Measurements from ENCODE around the gene AHR. TPM values are rescaled to one million over a fixed set of nuclear protein-coding genes. Genes with fewer than 3 reads are reported as not detected.

AHR gene
- polyA plus RNA-seq, 3 donors: 3.5 to 25.1 (median 15.9) TPM

DNA sequence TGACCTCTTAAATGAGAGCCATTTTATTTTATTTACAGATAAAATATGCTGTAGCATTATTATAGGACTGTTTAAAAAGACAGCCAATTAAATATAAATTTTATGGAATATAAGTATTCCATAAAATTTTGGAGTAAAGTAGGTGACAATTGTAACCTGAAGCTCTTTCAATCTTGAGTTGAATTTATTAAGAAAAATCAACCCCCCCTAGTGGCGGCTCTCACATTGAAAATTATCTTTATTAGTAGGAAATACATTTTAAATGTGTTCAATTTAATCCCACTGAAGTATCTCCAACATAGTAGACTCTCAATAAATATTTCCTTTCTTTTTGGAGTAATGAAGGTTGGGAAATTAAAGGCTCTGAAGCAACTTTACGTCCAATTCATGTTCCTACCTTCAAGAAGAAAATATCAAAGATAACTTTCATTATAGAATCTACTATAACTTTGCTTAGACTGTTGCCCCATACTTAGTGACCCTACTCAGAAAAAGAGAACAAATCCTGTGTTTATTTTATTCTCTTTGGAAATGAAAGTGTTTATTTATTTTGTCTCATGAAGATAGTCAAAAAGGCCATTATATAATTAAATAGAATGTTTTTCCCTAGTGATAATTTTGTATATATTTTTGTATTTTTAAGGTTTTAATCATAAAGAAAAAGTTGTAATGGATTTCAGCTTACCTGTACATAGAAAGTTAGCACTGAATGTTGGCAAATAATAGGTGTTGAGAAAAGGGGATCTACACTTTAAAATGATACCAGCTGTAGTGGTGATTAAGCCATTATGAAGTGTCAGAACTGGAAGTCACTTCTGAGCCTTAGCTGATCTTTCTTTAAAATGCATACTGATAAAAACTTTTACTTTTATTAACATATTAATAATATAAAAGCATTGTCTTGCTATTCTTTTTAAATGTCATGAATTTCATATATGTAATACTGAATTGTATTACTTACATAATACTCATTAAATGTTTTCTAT lies 3.3 kb downstream of the AHR start:
- 4 to 24% (median 11%) methylated on average over 2 of the region's 2 CpGs for WGBS, 3 donors
- no peak overlapping the region for H3K27ac ChIP-seq (ENCODE audit: low read depth, low read length)

DNA sequence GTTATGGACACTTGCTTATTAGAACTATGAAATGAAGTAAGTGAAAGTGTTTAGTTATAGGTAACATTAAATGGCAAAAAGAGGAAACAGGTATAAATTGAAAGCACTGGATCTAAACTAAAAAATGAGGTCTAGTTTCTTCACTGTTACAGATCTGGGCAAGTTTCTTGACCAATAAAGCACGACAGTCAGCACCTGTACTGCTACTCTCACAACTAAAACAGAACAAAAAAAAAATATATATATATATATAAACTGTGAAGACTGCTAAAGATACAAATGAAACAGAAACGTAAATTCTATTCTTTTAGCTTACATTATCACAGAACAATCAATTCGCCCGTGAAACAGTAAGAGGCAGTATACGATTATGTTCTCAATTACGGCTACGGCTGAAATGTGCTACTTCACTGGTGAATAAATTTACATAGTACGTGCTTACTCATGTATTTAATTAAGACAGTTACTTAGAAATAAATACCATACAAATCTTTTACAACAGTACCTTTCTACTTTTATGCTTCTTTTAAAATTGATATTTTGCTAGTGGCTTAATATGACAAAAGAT lies 4.2 kb downstream of the AHR start:
- no peak overlapping the region for H3K27ac ChIP-seq (ENCODE audit: low read depth, low read length)
- 15 to 72% (median 21%) methylated on average over 8 of the region's 8 CpGs for WGBS, 3 donors

DNA sequence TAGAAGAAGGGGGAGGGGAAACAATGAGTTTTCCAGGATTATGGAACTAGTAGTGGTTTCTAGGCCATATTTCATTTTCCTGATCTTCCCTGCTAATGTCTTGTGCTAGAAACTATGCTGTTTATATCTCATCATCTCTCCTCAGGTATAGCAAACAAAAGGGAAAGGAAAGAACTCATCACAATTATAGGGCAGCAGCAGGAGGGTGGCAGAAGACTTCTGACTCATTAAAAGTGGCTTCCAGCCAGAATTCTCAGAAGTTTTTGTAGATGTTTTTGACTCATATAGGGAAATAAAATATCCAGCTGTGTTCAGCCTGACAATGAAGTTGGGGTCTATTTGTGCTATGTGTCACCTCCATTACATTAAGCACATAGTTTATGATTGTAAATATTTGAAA lies 6.5 kb downstream of the AHR start:
- no peak overlapping the region for H3K27ac ChIP-seq (ENCODE audit: low read depth, low read length)

DNA sequence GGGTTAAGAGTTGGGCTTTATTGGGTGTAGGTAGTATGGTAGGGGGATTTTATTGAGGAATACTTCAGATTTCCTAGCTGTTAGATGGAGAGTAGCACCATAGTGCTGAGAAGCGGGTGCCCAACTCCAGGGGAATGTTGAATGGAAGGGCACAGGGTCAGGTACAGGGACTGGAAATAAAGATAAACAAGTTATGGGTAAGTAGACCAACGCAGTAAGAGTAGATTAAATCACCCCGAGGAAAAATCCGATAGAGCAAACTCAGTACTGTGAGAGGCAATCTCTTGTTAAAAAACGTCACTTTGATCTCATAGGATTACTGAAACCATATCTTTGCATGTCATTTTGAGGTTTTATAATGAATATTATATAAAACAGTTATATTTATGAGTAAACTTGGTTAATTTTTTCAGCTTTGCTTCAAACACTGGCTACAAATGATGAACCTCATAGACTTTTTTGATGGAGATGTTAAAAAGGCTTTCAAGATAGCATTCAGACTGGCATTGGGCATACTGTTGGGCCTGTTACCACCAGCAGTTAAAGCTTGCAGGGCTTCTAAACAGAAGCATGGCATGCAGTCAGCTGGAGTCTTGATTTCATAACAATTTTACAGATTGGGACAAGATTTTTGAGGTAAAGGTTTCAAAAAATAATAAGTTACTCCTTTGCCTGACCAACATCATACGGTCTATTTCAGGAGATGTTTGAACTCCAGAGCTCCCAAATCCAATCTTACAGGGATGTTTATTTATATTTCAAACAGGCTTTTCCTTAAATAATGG lies 7.1 kb downstream of the AHR start:
- WGBS, 3 donors: 68 to 82% (median 78%) methylated on average over 6 of the region's 6 CpGs
- no peak overlapping the region for H3K27ac ChIP-seq (ENCODE audit: low read depth, low read length)

DNA sequence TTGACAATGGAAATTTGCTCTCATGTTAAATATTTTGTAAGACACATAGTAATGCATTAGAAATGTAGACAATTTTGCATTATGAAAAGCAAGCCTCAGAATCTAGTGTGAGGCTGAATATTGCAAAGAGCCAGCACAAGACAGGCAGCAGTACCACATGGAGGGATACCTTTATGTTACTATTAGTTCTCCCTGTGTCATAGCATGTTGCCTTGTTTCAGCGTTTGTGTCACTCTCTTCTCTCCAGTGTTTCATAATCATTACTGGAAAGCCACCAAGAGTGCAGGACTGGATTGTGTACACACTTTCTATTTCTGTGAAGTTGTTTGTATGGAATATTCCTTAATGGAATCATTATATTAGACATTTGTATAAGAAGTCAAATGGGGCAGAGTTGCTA lies 8.5 kb downstream of the AHR start:
- no peak overlapping the region for H3K27ac ChIP-seq (ENCODE audit: low read depth, low read length)
- 3 to 13% (median 6%) methylated on average over 1 of the region's 1 CpG for WGBS, 3 donors

DNA sequence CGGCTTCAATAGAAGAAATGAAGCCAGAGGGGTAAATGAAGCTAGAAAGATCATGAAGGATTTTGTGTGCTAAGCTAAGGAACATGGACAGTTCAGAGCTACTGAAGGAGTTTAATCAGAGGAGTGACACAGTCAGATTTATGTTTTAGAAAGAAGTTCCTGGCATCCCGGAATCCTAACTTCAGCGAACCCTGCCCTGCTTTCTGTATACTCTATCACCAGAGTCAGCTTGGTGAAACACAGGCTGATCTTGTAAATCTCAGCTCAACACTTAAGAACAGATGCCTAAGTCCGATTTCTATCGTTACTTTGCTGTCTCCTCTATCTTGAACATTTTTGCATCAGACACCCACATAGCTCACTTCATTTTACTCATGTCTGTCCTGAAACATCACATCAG lies 9.1 kb downstream of the AHR start:
- WGBS, 3 donors: 50 to 73% (median 55%) methylated on average over 5 of the region's 5 CpGs
- no peak overlapping the region for H3K27ac ChIP-seq (ENCODE audit: low read depth, low read length)

DNA sequence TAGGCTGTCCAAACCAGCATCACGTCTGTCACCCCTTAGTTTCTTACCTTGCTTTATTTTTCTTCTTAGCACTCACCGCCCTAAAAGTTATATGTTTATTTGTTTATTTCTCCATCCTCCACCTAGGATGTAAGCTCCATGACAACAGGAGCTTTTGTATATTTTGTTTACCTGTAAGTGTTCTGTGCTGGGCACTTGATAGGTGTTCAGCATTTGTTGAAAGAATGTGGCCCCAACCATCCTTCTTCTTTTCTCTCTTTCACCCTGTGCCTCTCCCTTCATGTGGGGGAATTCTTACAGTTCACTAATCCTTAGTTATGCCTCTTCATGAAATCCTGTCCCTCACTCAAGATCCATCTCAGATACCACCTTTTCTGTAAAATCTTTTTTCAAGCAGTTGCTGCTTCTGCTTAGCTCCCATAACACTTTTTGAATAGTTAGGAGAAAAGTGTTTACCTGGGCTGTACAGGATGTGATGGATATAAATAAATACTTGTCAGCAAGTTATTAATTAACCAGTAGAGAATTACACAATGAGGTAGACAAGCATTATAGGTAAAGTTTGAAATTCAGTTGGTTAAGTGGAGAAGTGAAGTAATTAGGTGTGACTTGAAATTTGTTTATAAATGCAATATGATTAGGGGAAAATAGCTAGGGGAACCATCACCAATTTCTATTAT lies 9.7 kb downstream of the AHR start:
- no peak overlapping the region for H3K27ac ChIP-seq (ENCODE audit: low read depth, low read length)
- 68 to 77% (median 71%) methylated on average over 2 of the region's 2 CpGs for WGBS, 3 donors

DNA sequence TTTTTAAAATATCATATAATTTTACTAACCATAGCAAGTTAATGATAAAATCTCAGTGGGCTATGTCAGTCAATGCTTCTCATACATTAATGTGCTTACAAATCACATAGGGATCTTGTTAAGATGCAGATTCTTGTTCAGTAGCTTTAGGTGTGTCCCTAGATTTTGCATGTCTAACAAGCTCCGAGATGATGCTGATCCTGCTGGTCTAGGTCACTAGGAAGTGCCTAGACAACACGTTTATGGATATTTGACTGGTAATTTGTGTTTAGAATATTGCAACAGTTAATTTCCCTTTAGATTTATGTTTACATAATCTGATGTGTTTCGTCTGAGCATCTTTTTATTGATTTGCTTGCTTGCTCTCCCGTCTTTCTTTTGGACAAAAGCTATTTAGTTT lies 12.7 kb downstream of the AHR start:
- WGBS, 3 donors: 86 to 90% (median 89%) methylated on average over 4 of the region's 4 CpGs
- no peak overlapping the region for H3K27ac ChIP-seq (ENCODE audit: low read depth, low read length)

DNA sequence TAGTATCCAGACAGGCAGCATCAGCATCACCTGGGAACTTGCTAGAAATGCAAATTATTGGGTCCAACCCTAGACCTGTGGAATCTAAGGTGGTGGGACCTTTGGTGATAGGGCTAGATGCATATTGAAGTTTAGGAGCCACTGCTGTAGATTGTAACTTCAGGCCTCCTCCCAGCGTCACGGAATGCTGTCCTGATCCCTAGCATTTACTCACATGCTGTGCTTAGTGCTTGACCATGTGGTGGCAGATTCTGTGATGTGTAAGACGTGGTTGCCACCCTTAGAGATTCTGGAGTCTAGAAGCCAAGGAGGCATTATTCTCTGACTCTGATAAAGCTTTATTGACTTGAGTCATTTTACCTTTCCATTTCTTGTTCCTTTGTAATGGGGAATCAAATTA lies 13.5 kb downstream of the AHR start:
- 84 to 90% (median 84%) methylated on average over 3 of the region's 3 CpGs for WGBS, 3 donors
- no peak overlapping the region for H3K27ac ChIP-seq (ENCODE audit: low read depth, low read length)

DNA sequence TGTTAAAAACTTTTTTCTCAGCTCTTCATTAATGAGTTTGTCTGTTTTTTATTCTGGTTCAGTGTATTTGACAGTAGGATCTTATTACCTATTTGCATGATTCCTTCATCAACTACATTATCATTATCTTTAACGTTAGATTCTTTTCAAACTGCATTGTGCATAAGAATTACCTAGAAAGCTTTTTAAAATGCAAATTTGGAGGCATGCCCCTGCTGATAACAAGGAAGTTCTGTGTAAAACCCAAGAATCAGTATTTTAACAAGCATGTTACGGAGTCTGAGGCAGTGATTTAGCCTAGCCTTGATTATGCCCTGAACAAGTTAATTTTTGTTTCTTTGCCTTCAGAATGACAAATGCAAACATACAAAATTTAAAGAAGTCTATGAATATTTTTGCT lies 14.2 kb downstream of the AHR start:
- WGBS, 3 donors: 71 to 77% (median 74%) methylated on average over 2 of the region's 2 CpGs
- H3K27ac ChIP-seq (ENCODE audit: low read depth, low read length): no peak overlapping the region

DNA sequence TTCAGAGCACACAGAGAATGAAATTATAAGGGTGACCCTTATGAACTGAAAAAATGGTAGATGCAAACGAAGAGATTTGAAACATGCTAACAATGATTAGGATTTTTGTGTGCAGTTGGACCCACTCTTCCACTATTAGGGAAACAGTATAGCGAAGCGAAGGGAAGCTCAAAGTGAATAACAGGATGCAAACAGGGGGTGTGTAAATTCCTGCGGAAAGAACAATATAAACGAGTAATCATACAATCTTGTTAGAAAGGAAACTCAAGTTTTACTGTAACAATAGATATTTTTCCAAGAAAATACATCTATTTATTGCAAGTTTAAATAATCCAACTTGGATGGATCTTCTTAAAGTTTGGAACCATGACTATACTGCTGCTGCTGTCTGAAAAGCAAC lies 14.7 kb downstream of the AHR start:
- WGBS, 3 donors: 74 to 84% (median 75%) methylated on average over 5 of the region's 5 CpGs
- H3K27ac ChIP-seq (ENCODE audit: low read depth, low read length): no peak overlapping the region

DNA sequence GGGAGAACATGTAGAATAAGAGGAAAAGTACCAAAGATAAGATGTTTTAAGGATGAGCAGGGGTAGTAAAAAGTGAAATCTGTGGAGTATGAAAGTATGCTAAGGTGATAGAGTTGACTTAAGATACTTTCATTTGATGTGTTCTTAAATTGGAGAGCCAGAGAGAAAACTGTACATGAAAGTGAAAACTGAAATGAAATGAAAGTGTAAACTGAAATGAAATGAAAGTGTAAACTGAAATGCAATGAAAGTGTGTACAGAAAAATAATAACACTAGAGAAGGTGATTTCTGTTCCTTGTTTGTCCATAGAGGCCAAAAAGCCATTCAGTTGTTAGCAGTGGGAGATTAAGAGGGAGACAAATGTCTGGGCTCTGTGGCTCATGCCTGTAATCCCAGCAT lies 17.5 kb downstream of the AHR start:
- H3K27ac ChIP-seq (ENCODE audit: low read depth, low read length): no peak overlapping the region

DNA sequence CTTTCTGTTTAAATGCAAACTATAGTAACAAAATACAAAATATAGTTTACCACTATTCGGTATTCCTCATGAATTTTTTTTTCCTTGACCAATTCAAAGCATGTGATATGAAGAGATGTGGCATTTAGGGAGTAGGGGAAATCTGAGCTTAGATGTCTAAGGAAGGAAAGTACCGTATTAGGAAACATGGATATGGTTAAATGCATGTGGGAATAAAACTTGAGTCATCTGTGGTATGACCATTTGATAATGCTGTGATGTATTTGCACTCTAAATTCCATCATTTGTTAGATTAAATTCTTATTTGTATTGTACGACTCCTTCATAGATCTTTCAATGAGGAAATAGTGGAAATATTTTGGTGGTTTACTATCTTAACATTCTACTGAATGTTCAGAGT lies 19.7 kb downstream of the AHR start:
- 68 to 83% (median 78%) methylated on average over 3 of the region's 3 CpGs for WGBS, 3 donors
- no peak overlapping the region for H3K27ac ChIP-seq (ENCODE audit: low read depth, low read length)

DNA sequence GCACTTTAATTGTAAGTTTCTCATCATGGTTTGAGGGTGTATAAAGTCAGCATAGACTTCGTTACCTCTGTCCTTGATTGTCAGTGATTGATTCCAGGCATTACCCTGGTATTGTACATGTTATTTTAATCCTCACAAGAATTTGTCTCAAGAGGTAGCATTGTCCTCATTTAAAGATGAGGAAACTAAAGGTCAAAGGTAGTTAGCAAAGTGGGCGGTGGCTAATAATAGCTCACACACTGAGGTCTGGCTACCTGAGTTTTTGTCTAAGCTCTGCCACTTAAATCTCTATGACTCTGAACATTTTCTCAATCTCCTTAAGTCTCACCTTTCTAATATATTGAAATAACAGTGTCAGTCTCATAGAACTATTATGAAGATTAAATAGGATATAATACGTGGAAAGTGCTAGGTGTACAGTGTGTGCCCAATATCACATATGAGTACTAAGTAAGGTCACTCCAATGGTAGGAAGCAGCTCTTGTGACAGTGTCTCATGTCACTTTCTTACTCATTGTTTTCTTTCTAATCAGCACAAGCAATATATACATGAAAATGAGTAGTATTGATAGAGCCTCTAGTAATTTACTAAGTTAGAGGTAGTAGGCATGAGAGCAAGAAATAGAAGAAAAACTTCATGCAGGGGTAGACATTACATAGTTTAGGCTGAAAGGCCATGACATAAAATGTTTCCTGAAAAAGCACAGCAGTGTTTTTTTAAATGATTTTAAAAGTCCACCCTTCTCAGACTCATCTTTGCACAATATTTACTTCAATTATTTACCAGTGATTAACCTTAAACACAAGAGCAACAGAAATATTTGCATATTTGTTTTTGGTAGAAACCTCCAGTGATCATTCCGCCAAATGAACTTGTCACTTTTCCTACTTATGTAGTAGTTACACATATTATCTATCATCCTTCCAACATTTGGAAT lies 21.0 kb downstream of the AHR start:
- 89 to 92% (median 91%) methylated on average over 4 of the region's 4 CpGs for WGBS, 3 donors
- H3K27ac ChIP-seq (ENCODE audit: low read depth, low read length): no peak overlapping the region

DNA sequence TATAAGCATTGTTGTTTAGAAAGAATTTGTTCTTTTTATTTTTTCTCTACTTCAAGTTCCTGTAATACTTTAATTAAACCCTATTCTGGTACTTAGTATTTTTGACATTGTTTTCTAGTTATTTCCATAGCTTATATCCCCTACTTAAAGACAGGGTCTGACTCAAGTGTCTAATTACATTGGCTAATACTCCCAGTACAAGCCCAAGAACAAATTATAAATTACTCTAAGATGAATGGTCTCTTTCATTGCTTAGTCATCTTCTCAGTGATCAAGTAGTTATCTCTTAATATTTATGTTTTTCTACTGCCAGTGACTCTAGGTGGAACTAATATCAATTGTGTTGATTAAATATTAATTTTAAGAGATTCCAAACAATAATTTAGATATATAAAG lies 21.6 kb downstream of the AHR start:
- H3K27ac ChIP-seq (ENCODE audit: low read depth, low read length): no peak overlapping the region

DNA sequence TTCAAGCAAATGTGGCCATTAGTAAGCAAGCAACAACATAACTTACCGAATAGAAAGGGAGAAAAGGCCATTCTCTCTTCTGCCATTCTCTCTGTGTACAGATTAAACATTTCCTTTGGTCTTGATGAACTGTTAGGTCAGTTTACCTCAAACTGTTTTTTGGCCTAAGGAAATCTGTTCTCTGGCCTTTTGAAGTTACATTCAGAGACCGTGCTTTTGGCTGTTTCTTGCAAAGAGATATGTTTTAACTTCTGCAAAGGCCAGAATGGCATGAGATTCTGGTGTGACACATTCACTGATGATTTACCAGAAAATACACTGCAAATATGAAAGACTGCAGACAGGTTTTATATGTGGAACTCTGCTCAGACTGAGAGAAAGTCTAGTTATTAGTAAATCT lies 22.2 kb downstream of the AHR start:
- no peak overlapping the region for H3K27ac ChIP-seq (ENCODE audit: low read depth, low read length)
- WGBS, 3 donors: 52 to 70% (median 69%) methylated on average over 2 of the region's 2 CpGs

DNA sequence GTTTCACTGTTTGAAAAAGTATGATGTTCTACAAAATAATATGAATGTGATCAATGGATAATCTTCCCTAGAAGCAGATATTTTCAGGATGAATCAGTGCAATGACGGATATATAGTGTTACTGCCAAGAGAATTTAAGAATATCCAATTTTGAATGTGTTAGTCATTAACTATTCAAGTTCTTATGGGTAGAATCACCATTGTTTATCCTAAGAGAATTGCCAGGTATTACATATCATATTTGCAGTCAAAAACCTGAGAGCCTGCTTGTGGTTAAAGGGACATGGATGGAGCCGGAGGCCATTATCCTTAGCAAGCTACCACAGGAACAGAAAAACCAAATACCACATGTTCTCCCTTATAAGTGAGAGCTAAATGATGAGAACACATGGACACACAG lies 26.9 kb downstream of the AHR start:
- 75 to 82% (median 80%) methylated on average over 2 of the region's 2 CpGs for WGBS, 3 donors
- H3K27ac ChIP-seq (ENCODE audit: low read depth, low read length): no peak overlapping the region

DNA sequence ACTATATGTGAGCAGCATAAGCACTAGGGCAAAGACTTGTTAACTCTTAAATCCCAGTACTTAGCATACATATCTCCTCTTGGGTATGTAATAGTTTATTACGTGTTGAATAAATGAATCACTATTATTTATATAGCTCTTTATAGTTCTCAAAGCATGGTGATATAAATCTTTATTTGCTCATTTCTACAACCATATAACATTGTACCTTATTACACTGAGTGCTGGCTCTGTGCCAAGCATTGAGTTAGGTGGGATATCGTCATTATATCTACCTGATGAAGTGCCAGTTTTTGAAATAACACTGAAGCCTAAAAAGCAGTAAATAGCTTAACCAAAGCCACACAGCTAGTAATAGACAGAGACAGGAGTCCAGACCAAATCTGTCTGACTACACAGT lies 27.9 kb downstream of the AHR start:
- H3K27ac ChIP-seq (ENCODE audit: low read depth, low read length): no peak overlapping the region
- WGBS, 3 donors: 71 to 76% (median 73%) methylated on average over 2 of the region's 2 CpGs
